GM18505 (cell line): Measurements from ENCODE around the gene CD83.

ENCODE experiments used
- ATAC-seq: cut with Tn5 transposase; IDR thresholded peaks from one replicate; pipeline ENCODE4 v1.9.1; 2021; ENCODE audit not compliant: unreplicated experiment
- POLR2A ChIP-seq: IDR thresholded peaks from 4 replicates; pipeline ENCODE4 v1.6.1; 2011; ENCODE audit warnings: borderline replicate concordance; ENCODE audit not compliant: insufficient read depth, insufficient read length; ENCODE audit errors: extremely low read depth

CD83 gene

DNA sequence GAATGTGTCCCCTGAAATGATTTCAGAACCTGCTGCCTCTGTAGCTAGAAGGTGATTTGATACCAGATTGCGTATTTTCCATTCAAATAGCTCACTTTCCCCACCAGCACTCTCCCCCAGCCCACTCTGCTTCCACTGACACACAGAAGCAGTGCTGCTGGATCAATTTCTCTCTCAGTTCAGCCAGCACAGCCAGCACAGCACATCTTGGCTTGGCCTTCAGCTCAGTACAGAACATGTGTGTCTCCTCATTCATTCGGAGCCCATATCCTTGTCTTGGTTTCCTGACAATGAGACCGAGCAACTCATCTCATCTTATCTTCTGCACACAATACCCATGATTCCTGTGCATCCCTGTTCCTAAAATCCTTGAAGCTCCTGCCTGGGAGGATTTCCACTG, 33.8 kb upstream of the CD83 start:
- no peak for TF ChIP-seq POLR2A
- ATAC-seq: no peak

DNA sequence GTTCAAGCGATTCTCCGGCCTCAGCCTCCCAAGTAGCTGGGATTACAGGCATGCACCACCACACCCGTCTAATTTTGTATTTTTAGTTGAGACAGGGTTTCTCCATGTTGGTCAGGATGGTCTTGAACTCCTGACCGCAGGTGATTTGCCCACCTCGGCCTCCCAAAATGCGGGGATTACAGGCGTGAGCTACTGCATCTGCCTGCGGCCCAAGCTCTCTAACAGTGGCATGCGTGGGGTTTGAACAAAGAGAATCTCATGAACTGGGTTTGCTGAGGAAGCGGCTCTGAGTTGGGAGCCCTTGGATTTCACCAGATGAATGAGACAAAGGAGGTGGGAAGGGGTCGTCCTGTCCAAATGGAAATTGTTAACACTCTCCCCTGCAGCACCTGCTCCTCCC, 33.2 kb upstream of the CD83 start:
- TF ChIP-seq POLR2A: no peak
- ATAC-seq: no peak

DNA sequence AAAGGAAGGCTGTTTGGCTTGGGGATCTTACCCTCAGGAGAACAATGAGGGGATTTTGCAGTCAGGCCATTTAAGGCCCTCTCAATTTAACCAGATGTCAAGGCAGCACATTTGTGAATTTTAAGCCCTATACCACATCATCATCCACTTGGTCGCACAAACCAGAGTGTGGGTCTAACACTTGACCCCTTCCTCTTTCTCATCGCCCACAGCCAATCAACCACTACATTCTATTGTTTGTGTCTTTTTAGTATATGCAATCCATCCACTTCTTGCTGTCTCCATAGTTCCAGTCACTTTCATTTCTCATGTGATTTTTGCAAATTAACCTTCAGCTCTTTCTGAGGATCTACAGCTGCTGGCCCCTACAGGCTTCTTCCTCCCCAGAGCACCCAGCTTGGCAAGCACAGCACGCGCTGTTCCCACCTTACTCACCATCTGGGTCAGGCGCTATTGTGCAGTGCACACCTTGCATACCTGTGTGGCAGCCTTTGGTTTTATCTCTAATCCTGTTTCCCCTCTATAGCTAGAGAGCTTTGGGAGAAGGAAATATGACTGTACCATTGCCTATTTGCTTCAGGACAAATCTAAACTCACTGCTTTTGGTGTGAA, 32.3 kb upstream of the CD83 start:
- ATAC-seq: no peak
- no peak for TF ChIP-seq POLR2A

DNA sequence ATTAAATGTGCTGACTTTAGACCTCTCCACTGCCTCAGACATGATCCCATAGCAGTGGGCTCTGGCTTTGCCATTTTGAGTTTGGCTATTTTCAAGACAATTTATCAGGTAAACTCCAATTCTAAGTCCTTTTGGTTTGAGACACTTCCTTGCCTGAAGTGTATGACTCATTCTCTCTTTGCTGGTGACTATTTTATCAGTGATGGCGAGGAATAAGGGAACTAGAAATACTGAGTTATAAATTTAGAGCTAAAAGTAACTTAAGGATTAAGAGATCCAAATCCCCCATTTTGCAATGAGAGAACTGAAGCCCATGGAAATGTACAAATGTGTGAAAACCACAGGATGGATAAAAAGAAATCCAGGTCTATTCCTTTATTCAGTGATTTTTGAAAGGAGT, 30.9 kb upstream of the CD83 start:
- TF ChIP-seq POLR2A: no peak
- ATAC-seq: no peak

GRCh38 chr6:14088600-14089192, 28.9 kb upstream of the CD83 start:
- ATAC-seq: no peak
- TF ChIP-seq POLR2A: no peak

- ATAC-seq: no peak
- no peak for TF ChIP-seq POLR2A
These were observed 28.3 kb upstream of the CD83 start for GRCh38 chr6:14089224-14089623.

- TF ChIP-seq POLR2A: no peak
- ATAC-seq: no peak
These were observed 26.1 kb upstream of the CD83 start for GRCh38 chr6:14091339-14091978.

DNA sequence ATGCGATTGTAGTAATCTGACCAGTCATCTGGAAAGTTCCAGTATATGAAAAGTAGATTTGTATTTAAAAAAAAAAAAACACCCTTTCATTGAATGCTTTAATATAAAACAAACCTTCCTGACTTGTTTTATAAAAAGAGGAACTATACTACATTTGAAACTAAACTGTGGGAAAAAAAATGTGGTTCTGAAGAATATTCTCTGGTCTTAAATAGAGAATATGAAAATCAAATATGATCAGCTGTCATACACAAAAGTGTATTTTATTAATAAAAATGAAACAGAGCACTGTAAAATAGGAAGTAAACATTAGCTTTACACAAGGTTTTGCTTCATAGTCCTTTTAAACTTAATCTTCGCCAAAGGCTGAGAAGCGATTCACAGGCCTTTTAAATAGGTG, 25.3 kb upstream of the CD83 start:
- ATAC-seq: no peak
- no peak for TF ChIP-seq POLR2A

DNA sequence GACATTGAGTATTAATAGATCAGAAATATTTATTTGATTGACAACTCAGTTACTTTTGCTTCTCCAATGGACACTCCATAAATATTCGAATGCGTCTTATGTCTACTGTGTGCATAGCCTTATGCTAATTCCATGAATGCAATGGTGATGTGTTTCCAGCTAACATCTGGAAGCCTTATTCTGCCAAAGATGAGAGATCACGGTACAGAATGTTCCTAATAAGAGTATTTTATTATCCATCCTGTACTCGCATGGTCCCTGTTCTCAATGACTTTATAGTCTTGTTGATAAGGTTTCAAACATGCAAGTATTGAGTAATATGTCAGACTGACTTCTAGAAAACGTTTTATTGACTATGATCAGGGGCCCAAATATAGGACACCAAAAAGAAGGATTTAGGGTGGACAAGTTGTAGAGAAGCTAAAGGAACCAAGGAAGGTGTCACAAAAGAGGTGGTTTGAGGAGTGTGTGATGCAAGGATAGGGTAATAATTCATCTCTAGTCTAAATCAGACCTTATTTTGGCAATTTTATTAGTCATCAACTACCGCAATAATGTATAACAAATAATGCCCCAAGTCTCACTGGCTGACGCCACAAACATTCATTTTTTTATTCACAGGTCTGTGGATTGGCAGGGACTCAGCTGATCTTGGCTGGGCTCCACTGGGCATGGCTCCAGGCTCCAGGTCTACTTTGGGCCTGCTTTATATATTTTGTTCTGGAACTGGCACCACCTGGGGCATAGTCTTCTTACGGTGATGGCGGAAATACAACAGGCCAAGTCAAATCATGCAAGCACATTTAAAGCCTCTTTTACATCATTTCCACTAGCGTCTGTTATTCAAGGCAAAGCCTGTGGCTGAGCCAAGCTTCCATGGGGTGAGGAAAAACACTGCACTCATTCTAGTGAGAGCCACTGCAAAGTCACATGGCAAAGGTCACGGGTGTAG, 24.5 kb upstream of the CD83 start:
- TF ChIP-seq POLR2A: no peak
- no peak for ATAC-seq

DNA sequence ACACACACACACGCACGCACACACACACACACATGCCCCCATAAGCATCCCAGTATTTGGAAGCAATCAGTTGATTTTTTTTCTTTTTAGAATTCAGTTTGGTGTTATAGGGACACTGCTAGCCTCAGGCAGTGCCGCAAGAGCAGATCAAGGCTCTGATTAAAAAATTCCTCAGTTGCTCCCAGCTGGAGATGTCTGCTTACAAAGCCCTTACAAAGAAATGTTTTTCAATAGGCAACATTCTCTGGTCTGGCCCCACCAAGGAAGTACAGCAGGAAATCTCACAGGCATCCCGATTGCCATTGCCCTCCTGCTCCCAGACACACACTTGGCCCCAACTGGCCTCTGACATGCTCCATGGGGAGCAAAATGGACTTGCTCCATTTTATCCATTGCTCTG, 22.9 kb upstream of the CD83 start:
- ATAC-seq: no peak
- no peak for TF ChIP-seq POLR2A

- TF ChIP-seq POLR2A: no peak
- peak; percentile 47 for ATAC-seq
These were observed 22.1 kb upstream of the CD83 start for GRCh38 chr6:14095437-14095836.

- ATAC-seq: no peak
These were observed 17.4 kb upstream of the CD83 start for GRCh38 chr6:14100138-14100537.

DNA sequence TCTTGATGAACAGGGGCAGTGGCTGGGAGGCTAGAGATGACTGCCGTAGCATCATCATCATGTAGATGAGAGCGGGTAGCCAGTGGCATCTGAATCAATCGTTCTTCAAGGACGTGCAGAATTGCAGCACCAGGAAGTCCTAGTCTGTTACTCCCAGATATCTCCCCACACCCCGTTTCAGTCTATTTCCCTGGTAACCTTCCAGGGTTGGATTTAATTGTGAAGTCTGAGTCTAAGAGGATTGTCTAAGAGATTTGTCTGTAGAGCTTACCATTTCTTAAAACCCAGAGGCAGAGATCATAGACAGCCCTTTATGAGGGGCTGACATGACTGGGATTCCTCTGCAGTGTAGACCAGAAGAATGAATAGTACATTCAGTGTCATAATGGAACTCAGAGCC, 16.6 kb upstream of the CD83 start:
- TF ChIP-seq POLR2A: no peak
- no peak for ATAC-seq

More at GRCh38 chr6:14100138-14100537, 17.4 kb upstream of the CD83 start:
- no peak for TF ChIP-seq POLR2A
